ENCODE results near the gene AFF1. TPM values are rescaled to one million over a fixed set of nuclear protein-coding genes. Genes with fewer than 3 reads are reported as not detected.

The AFF1 gene
- total RNA-seq, 2 donors from 2014 or later = 42.8 to 57.0 TPM

- TF ChIP-seq POLR2A (IDR thresholded peaks at IDR 0.05) (no peak), CTCF (IDR thresholded peaks at IDR 0.05) (no peak)
- H3K36me3 ChIP-seq (replicated peaks in 1 of 2; ENCODE audit: insufficient read depth in 1 of 2, low read depth in 2 of 2) = no peaks in the 10 kb centered on the region
- no peaks in the 10 kb centered on the region for H3K9me3 ChIP-seq
- peak overlapping the region in 2 of 4 donors; percentile 16 to 56 for H3K27ac ChIP-seq
- no peak overlapping the region for H3K4me3 ChIP-seq
- DNase-seq (peak in 1 of 4 donors; percentile 39), ATAC-seq (peak; percentile 41)
- no peaks in the 10 kb centered on the region for H3K27me3 ChIP-seq
- intact Hi-C loops (cut with DNase I) = no loop called here
- H3K4me1 ChIP-seq = peaks cover 98% of the 10 kb centered on the region
- WGBS, 2 donors = 44 to 53% methylated on average over 5 of the region's 5 CpGs
These were observed 94.5 kb downstream of the AFF1 start for GRCh38 chr4:87029356-87029755.

DNA sequence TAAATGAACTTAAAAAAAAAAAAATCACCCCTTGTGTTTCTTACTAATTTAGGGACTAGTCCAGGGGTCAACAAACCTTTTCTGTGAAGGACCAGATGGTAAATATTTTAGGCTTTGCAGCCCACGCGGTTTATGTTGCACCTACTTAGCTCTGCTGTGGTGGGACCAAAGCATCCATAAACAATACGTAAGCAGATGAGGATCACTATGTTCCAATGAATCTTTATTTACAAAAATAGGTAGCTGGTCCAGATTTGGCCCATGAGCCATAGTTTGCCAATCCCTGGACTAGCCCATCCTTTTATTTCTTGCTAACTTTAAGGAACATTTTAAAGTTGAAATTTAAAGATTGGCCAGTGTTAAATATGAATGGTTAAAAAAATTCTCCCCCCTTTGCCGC, 95.3 kb downstream of the AFF1 start:
- H3K27me3 ChIP-seq = no peaks in the 10 kb centered on the region
- WGBS, 2 donors = 80 to 84% methylated on average over 4 of the region's 4 CpGs
- H3K36me3 ChIP-seq (replicated peaks in 1 of 2; ENCODE audit: insufficient read depth in 1 of 2, low read depth in 2 of 2) = no peaks in the 10 kb centered on the region
- H3K27ac ChIP-seq = peak overlapping the region in 1 of 4 donors; percentile 56
- intact Hi-C loops (cut with DNase I) = loop anchor here (10.0 kb wide), 1 partner anchor 55 kb away; no protein-coding TSS in a partner anchor
- H3K4me3 ChIP-seq = no peak overlapping the region
- no peaks in the 10 kb centered on the region for H3K9me3 ChIP-seq
- ATAC-seq (no peak), DNase-seq (no peak)
- no peak for TF ChIP-seq CTCF (IDR thresholded peaks at IDR 0.05)
- no peak for TF ChIP-seq POLR2A (IDR thresholded peaks at IDR 0.05)
- peaks cover 92% of the 10 kb centered on the region for H3K4me1 ChIP-seq

- Histone ChIP-seq H3K36me3 (replicated peaks in 1 of 2; ENCODE audit: insufficient read depth in 1 of 2, low read depth in 2 of 2) (no peaks in the 10 kb centered on the region), H3K4me3 (no peak overlapping the region), H3K4me1 (peaks cover 90% of the 10 kb centered on the region), H3K27ac (peak overlapping the region in 3 of 4 donors; percentile 28 to 56 (median 43)), H3K9me3 (no peaks in the 10 kb centered on the region), H3K27me3 (no peaks in the 10 kb centered on the region)
- ATAC-seq (no peak), DNase-seq (no peak)
- 40 to 58% methylated on average over 13 of the region's 13 CpGs for WGBS, 2 donors
- no peak for TF ChIP-seq CTCF (IDR thresholded peaks at IDR 0.05)
- no peak for TF ChIP-seq POLR2A (IDR thresholded peaks at IDR 0.05)
- intact Hi-C loops (cut with DNase I) = loop anchor here (10.0 kb wide), 1 partner anchor 54 kb away; no protein-coding TSS in a partner anchor
These were observed 96.1 kb downstream of the AFF1 start for GRCh38 chr4:87030755-87031441.

DNA sequence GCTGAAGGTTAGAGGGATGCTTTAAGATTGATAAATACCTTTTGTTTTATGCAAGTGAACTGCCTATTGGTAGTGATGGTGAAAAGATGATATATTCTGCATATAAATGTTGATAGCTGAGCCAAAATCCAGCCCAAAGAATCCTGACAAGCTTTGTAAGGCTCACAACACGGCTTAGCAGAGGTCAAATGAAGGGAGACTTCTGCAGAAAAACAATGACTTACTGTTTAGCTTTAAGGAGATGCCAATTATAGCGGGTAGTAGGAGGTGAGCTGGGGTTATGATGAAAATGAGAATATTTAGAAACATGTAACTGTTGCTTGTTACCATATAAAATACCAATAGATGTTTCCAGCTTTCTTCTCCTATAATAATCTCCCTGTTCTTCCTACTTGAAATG, 97.1 kb downstream of the AFF1 start:
- Histone ChIP-seq H3K27me3 (no peaks in the 10 kb centered on the region), H3K27ac (peak overlapping the region in 3 of 4 donors; percentile 35 to 56 (median 41)), H3K9me3 (no peaks in the 10 kb centered on the region), H3K4me3 (no peak overlapping the region), H3K36me3 (replicated peaks in 1 of 2; ENCODE audit: insufficient read depth in 1 of 2, low read depth in 2 of 2) (no peaks in the 10 kb centered on the region), H3K4me1 (peaks cover 90% of the 10 kb centered on the region)
- TF ChIP-seq POLR2A (IDR thresholded peaks at IDR 0.05) (no peak), CTCF (IDR thresholded peaks at IDR 0.05) (no peak)
- 5 to 16% methylated on average over 2 of the region's 2 CpGs for WGBS, 2 donors
- no peak for ATAC-seq
- intact Hi-C loops (cut with DNase I) = loop anchor here (10.0 kb wide), 1 partner anchor 53 kb away; no protein-coding TSS in a partner anchor
- DNase-seq = no peak
